OCI-LY3 (cell line): ENCODE measurements around the gene POLE4.
A peak's percentile ranks its signal among the peaks of the same experiment; 100 is the strongest.

Experiments used
- H2AFZ ChIP-seq: fragments of 200-600, 300-600 bp; shearing (Covaris generic); 2 replicates; pipeline ENCODE4 v1.6.0; 2014; ENCODE audit warnings: antibody characterized with exemption, low read depth, low read length
- H3K27ac ChIP-seq: fragments of 200-600, 300-600 bp; sonication (generic); 2 replicates; pipeline ENCODE4 v1.5.1; 2014; ENCODE audit warnings: mild to moderate bottlenecking, low read length, moderate library complexity, mixed read lengths
- H3K27me3 ChIP-seq: fragments of 200-600, 300-600 bp; sonication (generic); 2 replicates; pipeline ENCODE4 v1.6.1; 2014; ENCODE audit warnings: low read depth, low read length, mixed read lengths
- H3K36me3 ChIP-seq: fragments of 200-600, 300-600 bp; sonication (generic); replicated peaks from 2 replicates; pipeline ENCODE3; 2014; ENCODE audit warnings: low read depth, low read length, mixed read lengths
- H3K4me1 ChIP-seq: fragments of 300-600, 200-600 bp; sonication (generic); 2 replicates; pipeline ENCODE4 v1.6.1; 2014; ENCODE audit warnings: low read length, mixed read lengths
- H3K4me2 ChIP-seq: fragments of 200-600, 300-600 bp; sonication (generic); 2 replicates; pipeline ENCODE4 v1.6.1; 2014; ENCODE audit warnings: low read length, mixed read lengths
- H3K4me3 ChIP-seq: fragments of 300-600, 200-600 bp; sonication (generic); 2 replicates; pipeline ENCODE4 v1.5.1; 2014; ENCODE audit warnings: antibody characterized with exemption, mild to moderate bottlenecking, low read length, moderate library complexity
- H3K79me2 ChIP-seq: fragments of 300-600, 200-600 bp; shearing (Covaris generic); 2 replicates; pipeline ENCODE4 v1.6.1; 2014; ENCODE audit warnings: mild to moderate bottlenecking, low read length, mixed read lengths
- H3K9ac ChIP-seq: fragments of 300-600, 200-600 bp; shearing (Covaris generic); 2 replicates; pipeline ENCODE4 v1.6.0; 2014; ENCODE audit warnings: mild to moderate bottlenecking, low read length, moderate library complexity
- H3K9me3 ChIP-seq: fragments of 200-600, 300-600 bp; shearing (Covaris generic); 2 replicates; pipeline ENCODE4 v1.6.1; 2014; ENCODE audit warnings: low read length, mixed read lengths; ENCODE audit not compliant: insufficient read depth
- H4K20me1 ChIP-seq: fragments of 200-600, 300-600 bp; sonication (generic); 2 replicates; pipeline ENCODE4 v1.6.1; 2016; ENCODE audit warnings: low read length, mixed read lengths; ENCODE audit not compliant: insufficient read depth
- CTCF ChIP-seq: fragments of 200-600, 300-600 bp; sonication (generic); IDR thresholded peaks from 2 replicates; pipeline ENCODE4 v1.5.1; 2014; ENCODE audit warnings: antibody characterized with exemption, low read length, low read depth
- EZH2phosphoT487 ChIP-seq: fragments of 200-600 bp; shearing (Covaris generic); IDR thresholded peaks from 2 replicates; pipeline ENCODE4 v1.6.1; 2018; ENCODE audit warnings: antibody characterized with exemption, mixed run types, low read depth

Gene POLE4

DNA sequence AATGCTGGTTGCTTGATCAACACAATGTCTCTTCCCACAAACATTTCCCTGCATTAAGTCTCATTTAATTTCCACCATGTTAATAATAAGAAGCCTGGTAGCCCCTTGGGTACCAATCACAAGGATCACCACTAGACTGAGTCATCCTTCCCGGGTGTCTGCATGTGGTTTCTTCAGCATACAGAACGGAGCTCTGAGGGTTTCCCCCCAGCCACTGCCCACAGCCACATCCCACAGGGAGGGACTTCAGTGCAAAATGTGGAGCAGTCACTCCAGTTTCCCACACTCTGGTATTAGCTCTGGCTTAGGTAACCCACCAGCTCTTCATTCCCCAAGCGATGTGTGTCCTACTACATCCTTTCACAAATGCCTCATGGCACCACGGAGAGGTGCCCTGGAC is 42.7 kb upstream of the POLE4 start:
- Histone ChIP-seq H3K4me3 (no peak overlapping the region), H3K4me1 (no peaks in the 10 kb centered on the region), H3K79me2 (no peaks in the 10 kb centered on the region), H4K20me1 (no peaks in the 10 kb centered on the region), H3K27me3 (no peaks in the 10 kb centered on the region), H2AFZ (no peak overlapping the region), H3K27ac (no peak overlapping the region), H3K4me2 (no peak overlapping the region), H3K36me3 (no peaks in the 10 kb centered on the region), H3K9ac (no peak overlapping the region), H3K9me3 (no peaks in the 10 kb centered on the region)
- no peak for TF ChIP-seq EZH2phosphoT487
- no peak for TF ChIP-seq CTCF

- Histone ChIP-seq H3K27ac (no peak overlapping the region), H3K27me3 (no peaks in the 10 kb centered on the region), H3K36me3 (no peaks in the 10 kb centered on the region), H3K4me1 (no peaks in the 10 kb centered on the region), H3K4me2 (no peak overlapping the region), H3K9ac (no peak overlapping the region), H2AFZ (no peak overlapping the region), H4K20me1 (no peaks in the 10 kb centered on the region), H3K9me3 (no peaks in the 10 kb centered on the region), H3K4me3 (no peak overlapping the region), H3K79me2 (no peaks in the 10 kb centered on the region)
- TF ChIP-seq CTCF (no peak), EZH2phosphoT487 (no peak)
Measured at GRCh38 chr2:74916394-74916793, 42.0 kb upstream of the POLE4 start.

GRCh38 chr2:74917702-74918619 is 40.5 kb upstream of the POLE4 start:
- no peaks in the 10 kb centered on the region for H3K36me3 ChIP-seq
- H3K27me3 ChIP-seq: no peaks in the 10 kb centered on the region
- no peak overlapping the region for H3K4me3 ChIP-seq
- H3K9me3 ChIP-seq: no peaks in the 10 kb centered on the region
- H3K4me1 ChIP-seq: no peaks in the 10 kb centered on the region
- H2AFZ ChIP-seq: no peak overlapping the region
- TF ChIP-seq EZH2phosphoT487 (no peak), CTCF (no peak)
- no peaks in the 10 kb centered on the region for H3K79me2 ChIP-seq
- H3K27ac ChIP-seq: no peak overlapping the region
- H4K20me1 ChIP-seq: no peaks in the 10 kb centered on the region
- H3K4me2 ChIP-seq: no peak overlapping the region
- H3K9ac ChIP-seq: no peak overlapping the region

GRCh38 chr2:74919827-74920226 is 38.6 kb upstream of the POLE4 start:
- Histone ChIP-seq H3K27ac (no peak overlapping the region), H3K27me3 (no peaks in the 10 kb centered on the region), H2AFZ (peak overlapping the region; percentile 60; the same call in 1 of the 2 replicates), H3K36me3 (no peaks in the 10 kb centered on the region), H4K20me1 (no peaks in the 10 kb centered on the region), H3K9ac (no peak overlapping the region), H3K79me2 (no peaks in the 10 kb centered on the region), H3K9me3 (no peaks in the 10 kb centered on the region), H3K4me1 (no peaks in the 10 kb centered on the region), H3K4me2 (peak overlapping the region; percentile 73), H3K4me3 (peak overlapping the region; percentile 64)
- TF ChIP-seq EZH2phosphoT487: no peak
- TF ChIP-seq CTCF: peak; percentile 78
